RWPE1 (cell line): Measurements from ENCODE around the gene FAHD1.
A peak's percentile ranks its signal among the peaks of the same experiment; 100 is the strongest.

ENCODE experiments used
- CTCF ChIA-PET: fragments of 350-600 bp; sonication (Branson Sonifier 250); formaldehyde crosslinking; extraction: SDS; loops from one replicate; lab custom pipeline; 2021; lab: Yijun Ruan, JAX
- POLR2A ChIA-PET: fragments of 400-600 bp; formaldehyde crosslinking; extraction: SDS; loops from one replicate; lab custom pipeline; 2020; ENCODE audit warnings: antibody characterized with exemption; ENCODE audit not compliant: low non-redundant PET; lab: Yijun Ruan, JAX
- DNase-seq: peaks from one replicate; pipeline ENCODE4 v3.0.0; 2012; ENCODE audit warnings: low spot score
- H3K27ac ChIP-seq: fragments of 450-650 bp; 2 replicates; pipeline ENCODE4 v1.5.1; 2017
- CTCF ChIP-seq: fragments of 450-650 bp; conservative IDR thresholded peaks from 2 replicates; pipeline ENCODE4 v1.5.1; 2017; ENCODE audit warnings: low read depth, mild to moderate bottlenecking

Gene FAHD1

GRCh38 chr16:1818873-1819525 lies 8.0 kb upstream of the FAHD1 start:
- ChIA-PET POLR2A (no interaction called here), CTCF (no interaction called here)
- TF ChIP-seq CTCF: no peak
- no peak overlapping the region for H3K27ac ChIP-seq
- no peak for DNase-seq

- no peak for DNase-seq
- ChIA-PET CTCF (no interaction called here), POLR2A (no interaction called here)
- H3K27ac ChIP-seq: no peak overlapping the region
- TF ChIP-seq CTCF: no peak
Measured at GRCh38 chr16:1819611-1820010, 7.4 kb upstream of the FAHD1 start.

DNA sequence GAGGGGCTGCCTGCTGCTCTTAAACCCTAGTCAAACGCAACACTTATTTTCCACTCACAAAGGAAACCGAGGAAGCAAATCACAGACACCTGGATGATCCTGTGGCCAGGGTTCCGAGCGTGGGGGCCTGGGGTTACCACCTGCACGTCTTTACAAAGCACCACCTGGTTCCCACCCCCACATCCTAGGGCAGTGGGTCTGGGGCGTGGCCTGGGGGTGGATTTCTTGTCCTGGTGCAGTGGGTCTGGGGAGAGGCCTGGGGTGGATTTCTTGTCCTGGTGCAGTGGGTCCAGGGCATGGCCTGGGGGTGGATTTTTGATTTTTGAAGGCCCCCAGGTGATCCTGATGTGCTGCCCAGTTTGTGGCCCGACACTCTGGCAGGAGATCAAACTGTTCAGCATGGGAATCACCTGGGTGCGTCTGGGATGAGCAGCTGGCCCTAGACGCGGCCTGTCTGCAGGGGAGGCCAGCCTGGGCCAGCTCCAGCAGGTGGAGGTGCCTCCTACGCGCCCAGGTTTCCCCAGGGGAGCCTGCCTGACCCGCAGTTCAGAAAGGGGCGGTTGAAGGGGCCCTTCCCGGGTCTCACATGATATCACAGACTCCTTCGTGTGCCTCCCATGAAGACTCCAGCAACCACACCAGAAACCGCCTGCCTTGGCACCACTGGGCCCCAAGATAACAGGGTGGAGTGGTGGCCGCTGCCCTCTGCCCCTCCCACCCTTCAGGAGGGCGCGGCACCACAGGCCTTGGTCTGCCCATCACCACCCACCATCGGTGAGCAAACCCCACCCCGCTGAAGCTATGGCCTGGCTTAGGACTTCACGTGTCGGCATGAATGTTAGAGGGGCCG lies 6.7 kb upstream of the FAHD1 start:
- peak overlapping the region; percentile 12; the same call in 1 of the 2 replicates for H3K27ac ChIP-seq
- POLR2A ChIA-PET: no interaction called here
- no peak for DNase-seq
- no peak for TF ChIP-seq CTCF
- CTCF ChIA-PET: interaction anchor here (0.6 kb wide), 2 partner anchors 69 to 244 kb away, joined by 3 to 4 read pairs; no protein-coding TSS in a partner anchor

DNA sequence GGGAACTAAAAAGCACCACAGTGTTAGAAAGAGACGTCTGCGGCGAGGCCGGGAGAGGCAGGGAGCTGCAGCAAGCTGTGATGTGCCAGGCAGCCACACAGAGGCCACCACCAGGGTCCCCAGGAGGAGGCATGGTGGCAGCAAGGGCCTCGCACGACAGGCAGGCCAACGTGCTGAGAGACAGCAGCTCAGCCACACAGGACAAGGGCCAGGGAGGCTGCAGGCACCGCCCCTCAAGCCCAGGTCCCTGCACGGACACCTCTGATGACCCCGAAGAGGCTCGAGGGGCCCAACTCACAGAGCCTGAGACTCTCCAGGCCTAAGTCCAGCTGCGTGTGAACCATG lies 6.1 kb upstream of the FAHD1 start:
- POLR2A ChIA-PET: no interaction called here
- TF ChIP-seq CTCF: no peak
- CTCF ChIA-PET: interaction anchor here (0.6 kb wide), 2 partner anchors 69 to 244 kb away, joined by 3 to 4 read pairs; no protein-coding TSS in a partner anchor
- H3K27ac ChIP-seq: peak overlapping the region; percentile 27; the same call in 1 of the 2 replicates
- DNase-seq: no peak

- CTCF ChIA-PET: no interaction called here
Measured at GRCh38 chr16:1821861-1822611, 5.0 kb upstream of the FAHD1 start.

More at GRCh38 chr16:1821861-1822611, 5.0 kb upstream of the FAHD1 start:
- POLR2A ChIA-PET: no interaction called here
- no peak for DNase-seq
- no peak for TF ChIP-seq CTCF
- H3K27ac ChIP-seq: peak overlapping the region; percentile 27
